Ectodermal cell (in vitro differentiated cells): Measurements from ENCODE around the gene XYLT1.
"Not testable (repeated sequence)": the region's sequence is repeated elsewhere in the genome, so short reads cannot be mapped to it uniquely, and the experiment has no call there.

ENCODE experiments used
- H3K27ac ChIP-seq: 2 replicates; pipeline ENCODE4 v1.7.0; 2013; ENCODE audit warnings: mild to moderate bottlenecking, low read depth, low read length; ENCODE audit not compliant: insufficient read depth, poor library complexity, severe bottlenecking
- H3K27me3 ChIP-seq: 2 replicates; pipeline ENCODE4 v1.7.0; 2013; ENCODE audit warnings: mild to moderate bottlenecking, low read length; ENCODE audit not compliant: insufficient read depth, control insufficient read depth, poor library complexity, severe bottlenecking
- H3K36me3 ChIP-seq: one replicate; pipeline ENCODE4 v1.7.0; 2013; ENCODE audit warnings: low read length; ENCODE audit not compliant: control insufficient read depth, insufficient read depth
- H3K4me1 ChIP-seq: one replicate; pipeline ENCODE4 v1.7.0; 2013; ENCODE audit warnings: low read length; ENCODE audit not compliant: control insufficient read depth, insufficient read depth
- H3K4me3 ChIP-seq: 2 replicates; pipeline ENCODE4 v1.7.0; 2013; ENCODE audit warnings: low read depth, low read length, control low read depth; ENCODE audit not compliant: insufficient read depth
- H3K9me3 ChIP-seq: 2 replicates; pipeline ENCODE4 v1.7.0; 2013; ENCODE audit warnings: mild to moderate bottlenecking, low read length, moderate library complexity; ENCODE audit not compliant: control insufficient read depth
- WGBS, 2 experiments: methylation state at CpG; one replicate each; pipeline ENCODE4 v1.1.7; 2013; ENCODE audit warnings: missing lambda C conversion rate in 2 of 2; 5-methylcytosine and 5-hydroxymethylcytosine counted together

The XYLT1 gene

DNA sequence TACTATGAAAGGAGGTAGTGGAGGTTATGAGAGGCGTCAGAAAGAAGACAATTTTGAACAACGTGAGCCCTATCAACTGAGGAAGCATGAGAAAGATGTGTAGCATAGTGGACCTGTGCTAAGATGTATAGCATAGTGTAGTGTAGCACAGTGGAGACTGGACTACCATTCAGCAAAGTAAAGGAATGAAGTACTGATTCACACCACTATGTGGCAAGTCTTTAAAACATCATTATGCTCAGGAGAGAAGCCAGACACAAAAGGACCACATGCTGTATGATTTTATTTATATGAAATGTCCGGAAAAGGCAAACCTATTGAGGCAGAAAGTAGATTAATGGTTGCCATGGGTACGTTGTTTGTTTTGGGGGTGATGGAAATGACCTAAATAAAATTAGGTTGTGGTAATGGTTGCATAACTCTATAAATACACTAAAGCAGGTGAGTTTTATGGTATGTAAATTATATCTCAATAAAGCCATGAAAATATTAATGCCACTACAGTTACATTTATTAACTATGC lies 20.4 kb upstream of the XYLT1 start:
- Histone ChIP-seq H3K27ac (no peak overlapping the region), H3K27me3 (no peaks in the 10 kb centered on the region), H3K4me3 (no peak overlapping the region), H3K4me1 (no peaks in the 10 kb centered on the region), H3K36me3 (no peaks in the 10 kb centered on the region), H3K9me3 (no peaks in the 10 kb centered on the region)
- 93 to 95% methylated on average over 4 of the region's 4 CpGs for WGBS, 2 experiments

DNA sequence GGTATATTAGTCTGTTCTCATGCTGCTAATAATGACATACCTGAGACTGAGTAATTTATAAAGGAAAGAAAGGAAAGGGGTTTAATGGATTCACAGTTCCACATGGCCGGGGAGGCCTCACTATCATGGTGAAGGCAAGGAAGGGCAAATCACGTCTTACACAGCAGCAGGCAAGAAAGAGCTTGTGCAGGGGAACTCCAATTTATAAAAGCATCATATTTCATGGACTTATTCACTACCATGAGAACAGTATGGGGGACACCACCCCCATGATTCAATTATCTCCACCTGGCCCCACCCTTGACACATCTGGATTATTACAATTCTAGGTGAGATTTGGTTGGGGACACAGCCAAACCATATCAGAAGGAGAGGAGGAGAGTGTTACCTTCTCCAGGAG lies 17.7 kb upstream of the XYLT1 start:
- no peaks in the 10 kb centered on the region for H3K27me3 ChIP-seq
- H3K36me3 ChIP-seq, result no peaks in the 10 kb centered on the region
- H3K4me3 ChIP-seq, result no peak overlapping the region
- no peak overlapping the region for H3K27ac ChIP-seq
- no peaks in the 10 kb centered on the region for H3K4me1 ChIP-seq
- no peaks in the 10 kb centered on the region for H3K9me3 ChIP-seq
- WGBS, 2 experiments, result 88 to 91% methylated on average over 2 of the region's 2 CpGs

DNA sequence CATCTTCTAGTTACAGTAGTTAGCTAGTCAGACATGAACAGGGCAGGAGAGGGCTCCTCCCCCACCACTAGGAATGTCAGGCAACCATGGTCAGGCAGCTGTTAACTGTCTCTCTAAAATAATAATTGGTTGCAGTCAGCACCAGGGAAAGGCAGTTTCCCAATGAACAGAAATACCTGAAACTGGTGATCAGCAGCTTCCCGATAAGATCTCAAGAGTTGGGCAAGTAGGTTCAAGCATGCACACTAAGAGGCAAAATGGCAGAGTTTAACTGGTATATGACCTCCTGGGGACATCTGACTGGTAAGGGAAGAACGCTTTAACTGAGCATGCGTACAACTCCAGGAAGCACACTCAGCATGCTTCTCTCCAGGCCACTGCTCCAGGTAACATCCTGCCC lies 12.6 kb upstream of the XYLT1 start:
- Histone ChIP-seq H3K27me3 (no peaks in the 10 kb centered on the region), H3K27ac (no peak overlapping the region), H3K36me3 (no peaks in the 10 kb centered on the region), H3K4me3 (no peak overlapping the region), H3K9me3 (no peaks in the 10 kb centered on the region), H3K4me1 (no peaks in the 10 kb centered on the region)
- 90 to 95% methylated on average over 3 of the region's 3 CpGs for WGBS, 2 experiments

DNA sequence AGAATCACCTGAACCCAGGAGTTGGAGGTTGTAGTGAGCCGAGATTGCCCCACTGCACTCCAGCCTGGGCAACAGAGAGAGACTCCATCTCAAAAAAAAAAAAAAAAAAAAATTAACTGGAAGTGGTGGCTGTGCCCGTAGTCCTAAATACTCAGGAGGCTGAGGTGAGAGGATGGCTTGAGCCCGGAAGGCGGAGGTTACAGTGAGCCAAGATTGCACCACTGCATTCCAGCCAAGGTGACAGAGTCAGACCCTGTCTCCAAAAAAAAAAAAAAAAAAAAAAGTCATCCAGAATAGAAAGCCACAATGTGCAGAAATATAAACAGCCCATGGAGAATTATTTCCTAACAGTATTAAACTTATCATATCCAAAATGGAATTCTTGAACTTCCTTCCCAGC lies 11.6 kb upstream of the XYLT1 start:
- WGBS, 2 experiments, result 92 to 96% methylated on average over 4 of the region's 4 CpGs
- not testable (repeated sequence) for H3K36me3 ChIP-seq, H3K27me3 ChIP-seq, H3K9me3 ChIP-seq, H3K4me3 ChIP-seq, H3K4me1 ChIP-seq, H3K27ac ChIP-seq

DNA sequence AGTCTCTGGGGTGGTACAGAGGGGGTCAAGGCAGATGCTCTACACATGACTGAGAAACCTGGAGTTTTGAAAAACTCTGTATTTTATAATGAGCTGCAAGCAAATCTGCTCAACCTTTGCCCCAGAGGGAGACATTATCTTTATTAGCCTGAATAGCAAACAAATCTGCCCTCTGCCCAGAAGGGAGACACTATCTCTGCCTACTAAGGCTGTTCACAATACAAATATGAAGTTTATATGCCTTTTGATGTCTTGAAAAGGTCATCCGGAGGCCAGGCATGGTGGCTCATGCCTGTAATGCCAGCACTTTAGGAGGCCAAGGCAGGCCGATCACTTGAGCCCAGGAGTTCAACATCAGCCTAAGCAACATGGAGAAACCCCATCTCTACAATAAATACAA lies 11.0 kb upstream of the XYLT1 start:
- no peaks in the 10 kb centered on the region for H3K9me3 ChIP-seq
- no peaks in the 10 kb centered on the region for H3K27me3 ChIP-seq
- H3K36me3 ChIP-seq, result no peaks in the 10 kb centered on the region
- 89 to 97% methylated on average over 2 of the region's 2 CpGs for WGBS, 2 experiments
- H3K27ac ChIP-seq, result no peak overlapping the region
- no peaks in the 10 kb centered on the region for H3K4me1 ChIP-seq
- H3K4me3 ChIP-seq, result no peak overlapping the region

DNA sequence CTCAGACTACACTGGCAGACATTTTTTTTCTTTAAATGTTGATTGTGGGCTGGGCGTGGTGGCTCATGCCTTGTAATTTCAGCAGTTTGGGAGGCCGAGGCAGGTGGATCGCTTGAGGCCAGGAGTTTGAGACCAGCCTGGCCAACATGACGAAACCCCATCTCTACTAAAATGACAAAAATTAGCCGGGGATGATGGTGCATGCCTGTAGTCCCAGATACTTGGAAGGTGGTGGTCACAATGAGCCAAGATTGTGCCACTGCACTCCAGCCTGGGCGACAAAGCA lies 6.4 kb upstream of the XYLT1 start:
- not testable (repeated sequence) for H3K27ac ChIP-seq, H3K4me3 ChIP-seq, H3K9me3 ChIP-seq, H3K36me3 ChIP-seq, H3K27me3 ChIP-seq
- H3K4me1 ChIP-seq, result peaks cover 10% of the 10 kb centered on the region
- 91 to 95% methylated on average over 6 of the region's 6 CpGs for WGBS, 2 experiments

DNA sequence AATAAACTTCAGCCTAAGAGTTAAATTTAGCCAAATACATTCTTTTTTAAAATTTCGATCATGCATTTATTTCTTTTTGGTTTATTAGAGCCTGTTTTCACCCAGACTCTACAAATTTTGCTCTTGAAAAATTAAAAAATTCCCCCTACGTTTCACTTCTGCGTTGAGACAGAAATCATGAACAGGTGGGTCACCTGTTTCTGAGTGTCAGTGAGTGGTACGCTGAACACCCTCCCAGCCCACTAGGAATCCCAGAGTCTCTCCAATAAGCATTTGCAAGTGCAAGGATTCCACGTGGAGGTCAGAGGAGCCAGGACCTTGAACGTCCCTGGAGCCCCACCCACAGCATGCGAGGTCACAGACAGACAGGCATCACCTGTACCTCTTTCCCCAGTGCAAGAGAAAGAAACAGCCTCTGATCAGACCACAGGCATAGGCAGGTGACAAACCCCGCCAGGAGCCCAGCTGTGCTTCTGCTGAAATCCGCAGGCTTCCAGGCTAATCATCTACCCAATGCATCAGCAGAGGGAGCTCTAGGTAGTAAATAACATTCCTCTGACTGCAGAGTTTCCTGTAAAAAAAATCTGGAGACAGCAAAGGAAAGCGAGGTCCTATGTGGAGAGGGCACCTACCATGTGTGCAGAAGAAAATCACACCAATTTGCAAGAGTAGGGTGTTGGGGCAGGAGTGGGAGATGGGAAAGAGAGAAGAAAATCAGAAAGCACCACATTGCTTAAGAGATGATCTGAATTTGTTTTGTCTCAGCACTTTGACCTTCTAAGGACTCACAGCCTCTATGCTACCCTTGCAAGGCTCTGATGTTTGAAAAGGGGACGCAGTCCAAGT lies 5.9 kb upstream of the XYLT1 start:
- Histone ChIP-seq H3K27ac (no peak overlapping the region), H3K4me3 (no peak overlapping the region)
- 42 to 44% methylated on average over 11 of the region's 11 CpGs for WGBS, 2 experiments

DNA sequence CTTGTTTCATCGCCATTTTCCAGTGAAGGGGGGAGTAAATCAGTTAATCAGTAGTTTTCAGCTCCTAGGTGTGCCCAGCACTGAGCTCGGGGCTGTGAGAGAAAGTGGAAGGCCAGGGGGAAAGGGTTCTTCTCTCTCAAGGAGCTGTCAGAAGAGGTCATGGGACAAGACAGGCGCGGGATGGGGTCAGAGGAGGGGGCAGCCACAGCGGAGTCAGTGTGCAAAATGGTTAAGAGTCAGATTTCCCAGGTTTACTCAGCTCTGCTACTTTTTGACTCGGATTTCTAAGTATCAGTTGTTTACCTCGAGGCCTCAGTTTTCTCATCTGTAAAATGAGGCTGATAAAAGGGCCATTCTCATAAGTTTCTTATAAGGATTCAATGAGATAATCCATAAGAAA lies 4.3 kb upstream of the XYLT1 start:
- WGBS, 2 experiments, result 88 to 92% methylated on average over 7 of the region's 7 CpGs
- Histone ChIP-seq H3K27ac (no peak overlapping the region), H3K27me3 (peaks cover 7% of the 10 kb centered on the region), H3K36me3 (no peaks in the 10 kb centered on the region), H3K4me3 (no peak overlapping the region), H3K9me3 (no peaks in the 10 kb centered on the region), H3K4me1 (peaks cover 15% of the 10 kb centered on the region)

More for the DNA sequence above, 5.9 kb upstream of the XYLT1 start:
- H3K27me3 ChIP-seq, result no peaks in the 10 kb centered on the region
- no peaks in the 10 kb centered on the region for H3K36me3 ChIP-seq
- H3K9me3 ChIP-seq, result no peaks in the 10 kb centered on the region
- H3K4me1 ChIP-seq, result peaks cover 10% of the 10 kb centered on the region

DNA sequence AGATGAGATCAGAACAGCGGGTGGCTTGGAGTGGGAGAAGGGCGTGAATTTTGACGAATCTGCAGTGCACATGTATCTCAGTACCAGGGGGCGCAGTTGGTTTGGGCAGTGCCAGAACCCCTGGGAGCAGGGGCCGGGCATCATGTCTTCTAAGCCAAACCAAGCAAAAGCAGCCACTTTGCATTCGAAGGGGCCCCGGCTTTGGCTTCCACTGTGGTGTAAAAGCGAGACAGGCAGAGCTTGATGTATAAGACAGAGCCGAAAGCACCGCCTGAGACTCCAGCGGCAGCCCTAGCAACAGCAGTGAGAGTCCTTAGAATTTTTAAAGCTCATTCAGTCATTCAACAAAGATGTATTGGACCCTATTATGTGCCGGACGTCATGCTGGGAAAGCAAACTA lies 3.8 kb upstream of the XYLT1 start:
- H3K27ac ChIP-seq, result no peak overlapping the region
- no peaks in the 10 kb centered on the region for H3K36me3 ChIP-seq
- H3K27me3 ChIP-seq, result peaks cover 12% of the 10 kb centered on the region
- WGBS, 2 experiments, result 73 to 80% methylated on average over 13 of the region's 13 CpGs
- H3K4me3 ChIP-seq, result no peak overlapping the region
- no peaks in the 10 kb centered on the region for H3K9me3 ChIP-seq
- H3K4me1 ChIP-seq, result peaks cover 17% of the 10 kb centered on the region

DNA sequence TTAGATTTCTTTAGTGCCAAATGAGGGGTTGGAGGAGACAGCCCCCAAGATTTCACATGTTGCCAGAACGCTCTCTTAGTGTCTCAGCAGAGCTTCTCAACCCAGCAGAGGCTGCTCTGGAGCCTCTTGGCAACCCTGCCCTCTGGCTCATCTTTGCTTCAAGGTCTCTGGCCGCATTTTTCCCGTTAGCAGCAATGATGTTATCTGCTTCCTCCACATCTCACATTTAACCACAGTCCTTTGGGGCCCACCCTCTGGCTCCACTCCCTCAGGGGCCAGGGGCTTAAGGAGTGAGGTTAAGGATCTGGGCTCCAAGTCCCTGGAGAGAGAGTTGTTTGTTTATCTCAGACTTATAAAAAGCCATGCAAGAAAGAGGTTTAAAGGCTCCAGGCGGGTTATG lies 3.3 kb upstream of the XYLT1 start:
- Histone ChIP-seq H3K36me3 (no peaks in the 10 kb centered on the region), H3K9me3 (no peaks in the 10 kb centered on the region), H3K4me1 (peaks cover 22% of the 10 kb centered on the region), H3K27ac (no peak overlapping the region), H3K27me3 (peaks cover 18% of the 10 kb centered on the region), H3K4me3 (no peak overlapping the region)
- WGBS, 2 experiments, result 87% methylated on average over 4 of the region's 4 CpGs
